22Rv1 (cell line): Measurements from ENCODE around the gene SPECC1L.

Source experiments
- ZFX ChIP-seq: fragments of 450-650 bp; IDR thresholded peaks from 2 replicates; pipeline ENCODE4 v1.6.1; 2017; ENCODE audit warnings: antibody characterized with exemption, borderline replicate concordance
- TF ChIP-seq, protein P1 (sequence below): fragments of 450-650 bp; IDR thresholded peaks from 2 replicates; pipeline ENCODE4 v1.5.1; 2017; ENCODE audit warnings: mild to moderate bottlenecking

GRCh38 chr22:24434471-24435322 lies 164.1 kb downstream of the SPECC1L start:
- TF ChIP-seq, protein P1, sequence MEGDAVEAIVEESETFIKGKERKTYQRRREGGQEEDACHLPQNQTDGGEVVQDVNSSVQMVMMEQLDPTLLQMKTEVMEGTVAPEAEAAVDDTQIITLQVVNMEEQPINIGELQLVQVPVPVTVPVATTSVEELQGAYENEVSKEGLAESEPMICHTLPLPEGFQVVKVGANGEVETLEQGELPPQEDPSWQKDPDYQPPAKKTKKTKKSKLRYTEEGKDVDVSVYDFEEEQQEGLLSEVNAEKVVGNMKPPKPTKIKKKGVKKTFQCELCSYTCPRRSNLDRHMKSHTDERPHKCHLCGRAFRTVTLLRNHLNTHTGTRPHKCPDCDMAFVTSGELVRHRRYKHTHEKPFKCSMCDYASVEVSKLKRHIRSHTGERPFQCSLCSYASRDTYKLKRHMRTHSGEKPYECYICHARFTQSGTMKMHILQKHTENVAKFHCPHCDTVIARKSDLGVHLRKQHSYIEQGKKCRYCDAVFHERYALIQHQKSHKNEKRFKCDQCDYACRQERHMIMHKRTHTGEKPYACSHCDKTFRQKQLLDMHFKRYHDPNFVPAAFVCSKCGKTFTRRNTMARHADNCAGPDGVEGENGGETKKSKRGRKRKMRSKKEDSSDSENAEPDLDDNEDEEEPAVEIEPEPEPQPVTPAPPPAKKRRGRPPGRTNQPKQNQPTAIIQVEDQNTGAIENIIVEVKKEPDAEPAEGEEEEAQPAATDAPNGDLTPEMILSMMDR: no peak
- no peak for TF ChIP-seq ZFX
